NOMO-1 treated with DMSO at 0.1 percent for 48 hours (cell line): ENCODE results near the gene VSIR.

Experiments
- DNase-seq: peaks from one replicate; lab custom pipeline; 2025; ENCODE audit not compliant: unreplicated experiment; lab: John Stamatoyannopoulos, UW

Gene VSIR

GRCh38 chr10:71773221-71773971, at the start of gene VSIR:
Gene VSIR, minus strand, starts transcription at chr10:71773520. Its CDS starts 81 bp downstream, at chr10:71773439.
- peak; percentile 87 for DNase-seq

GRCh38 chr10:71821909-71822763, 48.8 kb upstream of the VSIR start:
- DNase-seq: peak; percentile 31

- DNase-seq: no peak
These were observed 47.6 kb upstream of the VSIR start for GRCh38 chr10:71820966-71821365.

- no peak for DNase-seq
These were observed 46.7 kb upstream of the VSIR start for GRCh38 chr10:71819985-71820384.

GRCh38 chr10:71819441-71819861, 46.1 kb upstream of the VSIR start:
- DNase-seq: no peak

GRCh38 chr10:71818674-71819260, 45.4 kb upstream of the VSIR start:
- no peak for DNase-seq

GRCh38 chr10:71817831-71818655, 44.7 kb upstream of the VSIR start:
- peak; percentile 13 for DNase-seq

GRCh38 chr10:71816936-71817618, 43.8 kb upstream of the VSIR start:
- DNase-seq: no peak

GRCh38 chr10:71816421-71816851, 43.1 kb upstream of the VSIR start:
- DNase-seq: no peak

GRCh38 chr10:71815515-71816130, 42.3 kb upstream of the VSIR start:
- DNase-seq: no peak

- DNase-seq: no peak
These were observed 41.6 kb upstream of the VSIR start for GRCh38 chr10:71814922-71815411.

- no peak for DNase-seq
These were observed 39.7 kb upstream of the VSIR start for GRCh38 chr10:71812913-71813590.

GRCh38 chr10:71812016-71812912, 38.9 kb upstream of the VSIR start:
- DNase-seq: peak; percentile 49

GRCh38 chr10:71811351-71811750, 38.0 kb upstream of the VSIR start:
- no peak for DNase-seq

- DNase-seq: no peak
These were observed 36.9 kb upstream of the VSIR start for GRCh38 chr10:71810048-71810750.

- no peak for DNase-seq
These were observed 36.3 kb upstream of the VSIR start for GRCh38 chr10:71809628-71810027.
